ENCODE measurements around the gene LMAN2. TPM values are rescaled to one million over a fixed set of nuclear protein-coding genes. Genes with fewer than 3 reads are reported as not detected.
"Not testable (repeated sequence)": the region's sequence is repeated elsewhere in the genome, so short reads cannot be mapped to it uniquely, and the experiment has no call there.

Gene LMAN2
- total RNA-seq, 4 donors from 2014 or later = 225 to 384 (median 257) TPM

DNA sequence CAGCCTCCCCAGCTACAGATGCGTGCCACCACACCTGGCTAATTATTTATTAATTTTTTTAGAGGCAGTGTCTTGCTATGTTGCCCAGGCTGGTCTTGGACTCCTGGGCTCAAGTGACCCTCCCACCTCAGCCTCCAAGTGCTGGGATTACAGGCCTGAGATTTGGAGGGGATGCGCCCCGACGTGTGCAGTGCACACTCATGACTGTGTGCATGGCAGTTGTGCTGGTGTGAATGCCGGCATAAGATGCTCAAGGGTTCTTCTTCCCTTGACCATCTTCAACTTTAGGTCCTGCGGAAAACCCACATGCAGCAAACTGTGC is 29.3 kb upstream of the LMAN2 start:
- DNase-seq = no peak
- H3K36me3 ChIP-seq = no peaks in the 10 kb centered on the region
- no peak overlapping the region for H3K27ac ChIP-seq
- WGBS, 2 donors = 88 to 93% methylated on average over 5 to 6 of the region's 6 CpGs
- peaks cover 0 to 4% (median 0%) of the 10 kb centered on the region in 4 donors for H3K27me3 ChIP-seq
- H3K9me3 ChIP-seq = no peaks in the 10 kb centered on the region
- no peak for TF ChIP-seq POLR2A (IDR thresholded peaks at IDR 0.05)
- TF ChIP-seq, protein P1, sequence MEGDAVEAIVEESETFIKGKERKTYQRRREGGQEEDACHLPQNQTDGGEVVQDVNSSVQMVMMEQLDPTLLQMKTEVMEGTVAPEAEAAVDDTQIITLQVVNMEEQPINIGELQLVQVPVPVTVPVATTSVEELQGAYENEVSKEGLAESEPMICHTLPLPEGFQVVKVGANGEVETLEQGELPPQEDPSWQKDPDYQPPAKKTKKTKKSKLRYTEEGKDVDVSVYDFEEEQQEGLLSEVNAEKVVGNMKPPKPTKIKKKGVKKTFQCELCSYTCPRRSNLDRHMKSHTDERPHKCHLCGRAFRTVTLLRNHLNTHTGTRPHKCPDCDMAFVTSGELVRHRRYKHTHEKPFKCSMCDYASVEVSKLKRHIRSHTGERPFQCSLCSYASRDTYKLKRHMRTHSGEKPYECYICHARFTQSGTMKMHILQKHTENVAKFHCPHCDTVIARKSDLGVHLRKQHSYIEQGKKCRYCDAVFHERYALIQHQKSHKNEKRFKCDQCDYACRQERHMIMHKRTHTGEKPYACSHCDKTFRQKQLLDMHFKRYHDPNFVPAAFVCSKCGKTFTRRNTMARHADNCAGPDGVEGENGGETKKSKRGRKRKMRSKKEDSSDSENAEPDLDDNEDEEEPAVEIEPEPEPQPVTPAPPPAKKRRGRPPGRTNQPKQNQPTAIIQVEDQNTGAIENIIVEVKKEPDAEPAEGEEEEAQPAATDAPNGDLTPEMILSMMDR (IDR thresholded peaks at IDR 0.05) = no peak
- intact Hi-C loops (cut with DNase I) = no loop called here
- peaks cover 0 to 59% (median 5%) of the 10 kb centered on the region in 3 donors for H3K4me1 ChIP-seq
- H3K4me3 ChIP-seq = no peak overlapping the region

- Histone ChIP-seq H3K9me3 (no peaks in the 10 kb centered on the region), H3K4me3 (no peak overlapping the region), H3K27ac (peak overlapping the region in 3 of 4 donors; percentile 7 to 42 (median 18)), H3K27me3 (peaks cover 0 to 4% (median 0%) of the 10 kb centered on the region in 4 donors), H3K4me1 (peaks cover 0 to 65% (median 11%) of the 10 kb centered on the region in 3 donors), H3K36me3 (no peaks in the 10 kb centered on the region)
- TF ChIP-seq POLR2A (IDR thresholded peaks at IDR 0.05) = no peak
- TF ChIP-seq, protein P1 (IDR thresholded peaks at IDR 0.05) = no peak
- intact Hi-C loops (cut with DNase I) = no loop called here
- no peak for DNase-seq
- 42 to 47% methylated on average over 10 to 11 of the region's 15 CpGs for WGBS, 2 donors
Measured at GRCh38 chr5:177378884-177379883, 27.7 kb upstream of the LMAN2 start.

DNA sequence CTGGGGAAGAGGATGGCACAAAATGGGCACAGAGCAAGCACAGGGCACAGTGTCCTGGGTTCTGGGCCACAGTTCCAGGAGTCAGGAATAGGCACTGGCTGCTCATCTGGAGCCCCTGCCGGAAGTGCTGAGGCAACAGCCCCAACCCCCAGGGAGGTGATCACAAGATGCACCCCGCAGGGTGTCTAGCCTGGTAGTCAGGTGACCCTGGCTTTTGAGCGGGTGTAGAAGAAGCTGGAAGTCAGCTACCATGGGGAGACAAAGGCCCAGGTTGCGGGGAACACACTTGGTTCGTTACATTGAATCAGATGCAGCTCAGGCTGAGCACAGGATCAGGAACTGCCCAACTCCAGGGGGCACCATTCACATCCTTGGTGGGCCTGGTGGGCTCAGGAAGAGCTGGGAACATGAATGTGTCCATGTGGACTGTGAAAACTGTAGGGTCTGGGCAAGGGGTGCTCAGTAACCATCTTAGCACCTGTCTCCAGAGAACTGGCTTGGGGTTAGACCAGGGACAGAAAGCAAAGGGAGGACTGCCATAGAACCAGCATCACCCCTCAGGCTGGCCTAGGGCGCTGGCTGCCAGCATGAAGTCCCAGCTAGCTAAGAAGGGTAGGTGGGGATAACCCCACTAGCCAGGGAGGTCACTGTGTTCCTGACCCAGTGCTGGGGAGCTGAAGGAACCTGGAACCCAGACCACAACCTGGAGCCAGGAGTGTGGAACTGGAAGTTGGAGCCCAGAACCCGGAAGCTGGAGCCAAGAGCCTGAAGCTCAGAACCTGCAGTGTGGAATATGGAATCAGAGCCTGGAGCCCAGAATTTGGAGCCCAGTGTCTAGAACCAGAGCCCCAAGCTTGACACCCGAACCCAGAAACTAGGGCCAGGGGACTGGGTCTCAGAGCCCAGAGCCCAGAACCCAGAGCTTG is 26.6 kb upstream of the LMAN2 start:
- Histone ChIP-seq H3K36me3 (no peaks in the 10 kb centered on the region), H3K27ac (peak overlapping the region in 1 of 4 donors; percentile 38), H3K4me1 (peaks cover 8 to 70% (median 20%) of the 10 kb centered on the region in 3 donors), H3K27me3 (no peaks in the 10 kb centered on the region), H3K4me3 (no peak overlapping the region), H3K9me3 (no peaks in the 10 kb centered on the region)
- intact Hi-C loops (cut with DNase I) = no loop called here
- DNase-seq = no peak
- no peak for TF ChIP-seq POLR2A (IDR thresholded peaks at IDR 0.05)
- TF ChIP-seq, protein P1 (IDR thresholded peaks at IDR 0.05) = no peak
- WGBS, 2 donors = 74 to 85% methylated on average over 4 to 6 of the region's 8 CpGs

- TF ChIP-seq, protein P1 (IDR thresholded peaks at IDR 0.05) = no peak
- TF ChIP-seq POLR2A (IDR thresholded peaks at IDR 0.05) = no peak
- 67 to 82% methylated on average over 10 to 11 of the region's 11 CpGs for WGBS, 2 donors
- no peak overlapping the region for H3K4me3 ChIP-seq
- H3K27ac ChIP-seq = no peak overlapping the region
- H3K27me3 ChIP-seq = no peaks in the 10 kb centered on the region
- no peak for DNase-seq
- H3K36me3 ChIP-seq = peaks cover 0 to 4% (median 0%) of the 10 kb centered on the region in 3 donors
- intact Hi-C loops (cut with DNase I) = no loop called here
- no peaks in the 10 kb centered on the region for H3K9me3 ChIP-seq
- H3K4me1 ChIP-seq = peaks cover 28 to 73% (median 37%) of the 10 kb centered on the region in 3 donors
Measured at GRCh38 chr5:177376107-177376506, 24.6 kb upstream of the LMAN2 start.

DNA sequence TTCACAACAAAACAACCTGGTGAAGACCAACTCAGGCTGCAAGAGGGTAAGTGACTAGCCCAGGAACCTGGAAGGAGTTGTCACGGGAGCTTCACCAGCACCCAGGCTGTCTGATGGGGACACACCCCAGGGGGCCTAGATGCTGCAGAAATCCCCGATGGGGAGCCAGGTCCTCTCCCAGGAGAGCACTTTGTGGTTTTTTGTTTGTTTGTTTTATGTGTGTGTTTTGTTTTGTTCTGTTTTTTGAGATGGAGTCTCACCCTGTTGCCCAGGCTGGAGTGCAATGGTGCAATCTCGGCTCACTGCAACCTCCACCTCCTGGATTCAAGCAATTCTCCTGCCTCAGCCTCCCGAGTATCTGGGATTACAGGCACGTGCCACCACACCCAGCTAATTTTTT is 24.0 kb upstream of the LMAN2 start:
- H3K27me3 ChIP-seq; H3K4me3 ChIP-seq; H3K9me3 ChIP-seq; intact Hi-C loops (cut with DNase I); H3K36me3 ChIP-seq; DNase-seq: not testable (repeated sequence)
- 61 to 66% methylated on average over 5 of the region's 5 CpGs for WGBS, 2 donors
- Histone ChIP-seq H3K27ac (peak overlapping the region in 2 of 4 donors; percentile 92 to 93), H3K4me1 (peaks cover 29 to 79% (median 39%) of the 10 kb centered on the region in 3 donors)
